BLaER1 (cell line): ENCODE data around the gene DIO3.

Experiments
- H3K27ac ChIP-seq: shearing (Covaris generic); formaldehyde crosslinking; 2 replicates; pipeline ENCODE4 v1.8.1; 2022
- H3K27me3 ChIP-seq: shearing (Covaris generic); formaldehyde crosslinking; 2 replicates; pipeline ENCODE4 v1.8.1; 2022
- H3K36me3 ChIP-seq: shearing (Covaris generic); formaldehyde crosslinking; 2 replicates; pipeline ENCODE4 v1.8.1; 2022
- H3K4me1 ChIP-seq: shearing (Covaris generic); formaldehyde crosslinking; 2 replicates; pipeline ENCODE4 v1.8.1; 2022
- H3K4me2 ChIP-seq: shearing (Covaris generic); formaldehyde crosslinking; 2 replicates; pipeline ENCODE4 v1.8.1; 2022
- H3K4me3 ChIP-seq: shearing (Covaris generic); formaldehyde crosslinking; 2 replicates; pipeline ENCODE4 v1.8.1; 2022
- H3K9ac ChIP-seq: shearing (Covaris generic); formaldehyde crosslinking; 2 replicates; pipeline ENCODE4 v1.8.1; 2022
- H3K9me3 ChIP-seq: shearing (Covaris generic); formaldehyde crosslinking; 2 replicates; pipeline ENCODE4 v1.8.1; 2022
- H4K20me1 ChIP-seq: shearing (Covaris generic); formaldehyde crosslinking; 2 replicates; pipeline ENCODE4 v1.8.1; 2022
- Cebpa-rat ChIP-seq: shearing (Covaris generic); IDR thresholded peaks from 2 replicates; pipeline ENCODE4 v1.8.1; 2022

The DIO3 gene

DNA sequence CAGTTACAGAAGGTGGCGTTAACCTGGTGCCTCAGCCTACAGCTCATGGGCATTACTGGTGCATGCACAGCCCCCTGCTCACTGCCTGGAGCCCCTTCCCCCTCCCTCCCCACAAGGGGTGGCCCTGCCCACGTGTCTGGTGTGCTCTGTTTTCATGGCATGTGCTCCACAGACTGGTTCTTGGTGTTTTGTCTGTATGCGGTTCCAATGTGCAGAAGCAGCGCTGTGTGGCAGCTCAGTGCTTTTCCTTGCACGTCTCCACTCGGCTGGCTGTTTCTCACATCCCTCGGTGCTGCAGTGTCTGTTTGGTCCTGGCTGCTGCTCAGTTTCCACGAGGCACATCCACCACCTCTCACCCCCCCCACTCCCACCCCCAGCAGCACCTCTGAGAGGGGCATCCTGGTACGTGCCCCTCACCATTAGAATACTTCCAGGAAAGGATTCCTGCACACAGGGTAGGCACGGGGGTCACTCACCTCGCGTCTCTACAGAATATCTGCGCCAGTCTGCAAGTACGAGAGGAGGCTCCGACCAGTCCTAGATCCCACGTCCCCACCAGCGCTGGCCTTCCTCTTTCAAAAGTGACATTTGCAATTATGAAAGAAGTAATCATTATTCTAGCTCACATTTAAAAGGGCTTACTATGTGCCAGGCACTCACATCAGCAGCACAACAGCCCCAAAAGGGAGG, 27.1 kb downstream of the DIO3 start:
- no peaks in the 10 kb centered on the region for H4K20me1 ChIP-seq
- H3K27ac ChIP-seq: no peak overlapping the region
- no peak overlapping the region for H3K4me3 ChIP-seq
- H3K9me3 ChIP-seq: no peaks in the 10 kb centered on the region
- no peaks in the 10 kb centered on the region; the same call in 1 of the 2 replicates for H3K27me3 ChIP-seq
- no peak overlapping the region for H3K9ac ChIP-seq
- H3K4me1 ChIP-seq: peaks cover 75% of the 10 kb centered on the region
- no peak for TF ChIP-seq Cebpa-rat
- H3K36me3 ChIP-seq: no peaks in the 10 kb centered on the region
- H3K4me2 ChIP-seq: peak overlapping the region; percentile 75

DNA sequence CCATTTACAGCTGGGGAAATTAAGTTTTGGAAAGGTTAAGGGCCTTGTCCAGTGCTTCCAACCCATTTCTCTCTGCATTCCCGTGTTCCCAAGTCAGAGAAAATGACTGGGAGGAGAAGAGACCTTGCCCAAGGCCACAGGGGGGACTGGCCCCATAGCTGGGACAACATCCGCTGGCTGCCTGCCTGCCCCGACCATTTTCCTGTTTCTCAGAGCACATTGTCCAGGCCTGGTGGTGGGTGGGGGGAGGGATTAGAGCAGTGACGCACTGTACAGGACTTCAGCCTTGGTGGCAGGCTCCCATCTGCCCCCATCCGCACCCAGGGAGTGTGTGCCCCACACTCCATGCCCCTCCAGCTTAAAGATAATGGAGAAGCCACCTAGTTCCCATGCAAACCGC, 27.7 kb downstream of the DIO3 start:
- H3K9me3 ChIP-seq: no peaks in the 10 kb centered on the region
- no peaks in the 10 kb centered on the region for H3K36me3 ChIP-seq
- no peaks in the 10 kb centered on the region for H4K20me1 ChIP-seq
- peak overlapping the region; percentile 75 for H3K4me2 ChIP-seq
- H3K27ac ChIP-seq: no peak overlapping the region
- TF ChIP-seq Cebpa-rat: no peak
- H3K27me3 ChIP-seq: no peaks in the 10 kb centered on the region; the same call in 1 of the 2 replicates
- peaks cover 81% of the 10 kb centered on the region for H3K4me1 ChIP-seq
- H3K4me3 ChIP-seq: no peak overlapping the region
- no peak overlapping the region for H3K9ac ChIP-seq

DNA sequence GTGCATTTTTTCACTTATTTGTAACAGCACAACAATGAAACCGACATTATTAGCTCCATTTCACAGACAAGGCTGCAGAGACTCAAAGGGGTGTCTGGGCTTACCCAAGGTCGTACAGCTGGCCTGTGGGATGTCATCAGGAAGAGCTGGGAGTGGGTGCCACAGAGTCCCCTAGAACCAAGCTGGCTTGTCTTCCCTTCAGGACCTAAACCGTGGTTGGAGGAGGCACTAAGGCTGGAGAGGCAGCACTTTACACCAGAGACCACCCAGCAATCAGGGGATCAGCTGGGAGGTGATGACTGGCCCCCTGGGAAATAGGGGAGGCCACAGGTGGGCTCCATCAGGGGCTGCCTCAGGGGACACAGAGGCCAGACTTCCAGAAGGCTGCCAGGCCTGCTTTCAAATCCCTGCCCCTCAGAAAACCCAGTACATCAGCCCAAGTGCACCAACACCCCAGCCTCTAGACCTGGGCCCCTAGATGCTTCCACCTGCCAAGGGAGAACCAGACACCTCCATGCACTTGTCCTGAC, 28.3 kb downstream of the DIO3 start:
- Histone ChIP-seq H3K9ac (no peak overlapping the region), H3K27ac (no peak overlapping the region), H3K27me3 (no peaks in the 10 kb centered on the region; the same call in 1 of the 2 replicates), H3K4me3 (no peak overlapping the region), H3K36me3 (no peaks in the 10 kb centered on the region), H3K4me1 (peaks cover 86% of the 10 kb centered on the region), H3K9me3 (no peaks in the 10 kb centered on the region), H3K4me2 (peak overlapping the region; percentile 75), H4K20me1 (no peaks in the 10 kb centered on the region)
- no peak for TF ChIP-seq Cebpa-rat

DNA sequence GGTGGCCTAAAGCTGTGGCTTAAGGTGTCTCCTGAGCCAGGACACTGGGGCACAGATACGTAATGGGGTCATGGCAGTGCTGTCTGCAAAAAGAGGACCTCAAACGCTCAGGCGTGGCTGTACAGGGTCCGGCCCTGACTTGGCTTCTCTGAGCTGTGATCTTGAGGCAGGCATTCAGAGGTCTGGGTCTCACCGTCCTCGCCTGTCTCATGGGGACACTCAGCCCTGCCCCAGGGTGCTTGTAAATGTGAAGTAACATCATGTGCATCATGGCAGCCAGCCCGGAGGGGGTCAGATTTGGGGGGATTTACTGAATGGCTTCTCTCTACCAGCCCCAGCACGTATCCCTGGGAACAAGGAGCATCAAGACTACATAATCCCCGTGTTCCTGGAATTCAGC, 28.8 kb downstream of the DIO3 start:
- H3K36me3 ChIP-seq: no peaks in the 10 kb centered on the region
- H4K20me1 ChIP-seq: no peaks in the 10 kb centered on the region
- H3K27ac ChIP-seq: no peak overlapping the region
- H3K27me3 ChIP-seq: no peaks in the 10 kb centered on the region; the same call in 1 of the 2 replicates
- no peak overlapping the region for H3K9ac ChIP-seq
- TF ChIP-seq Cebpa-rat: no peak
- no peak overlapping the region for H3K4me3 ChIP-seq
- H3K9me3 ChIP-seq: no peaks in the 10 kb centered on the region; the same call in 1 of the 2 replicates
- H3K4me1 ChIP-seq: peaks cover 89% of the 10 kb centered on the region
- H3K4me2 ChIP-seq: peak overlapping the region; percentile 75

DNA sequence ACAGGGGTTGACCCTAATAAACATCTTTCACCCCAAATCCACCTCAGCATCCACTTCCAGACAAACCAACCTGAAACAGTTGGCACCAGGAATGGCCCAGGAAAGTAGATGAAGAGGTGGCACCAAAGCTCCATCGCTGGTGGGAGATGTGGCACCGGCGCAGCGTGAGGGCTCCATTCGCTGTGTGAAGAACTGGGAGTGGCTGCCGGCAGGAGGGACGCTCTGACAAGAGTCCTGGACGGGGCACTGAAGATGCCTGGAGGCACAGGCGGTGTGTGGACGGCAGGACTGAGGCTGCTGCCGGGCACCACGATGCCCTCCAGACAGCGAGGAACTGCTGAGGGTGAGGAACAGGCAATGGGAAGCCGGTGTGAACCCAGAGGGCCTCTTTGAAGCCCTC, 29.3 kb downstream of the DIO3 start:
- no peaks in the 10 kb centered on the region; the same call in 1 of the 2 replicates for H3K27me3 ChIP-seq

DNA sequence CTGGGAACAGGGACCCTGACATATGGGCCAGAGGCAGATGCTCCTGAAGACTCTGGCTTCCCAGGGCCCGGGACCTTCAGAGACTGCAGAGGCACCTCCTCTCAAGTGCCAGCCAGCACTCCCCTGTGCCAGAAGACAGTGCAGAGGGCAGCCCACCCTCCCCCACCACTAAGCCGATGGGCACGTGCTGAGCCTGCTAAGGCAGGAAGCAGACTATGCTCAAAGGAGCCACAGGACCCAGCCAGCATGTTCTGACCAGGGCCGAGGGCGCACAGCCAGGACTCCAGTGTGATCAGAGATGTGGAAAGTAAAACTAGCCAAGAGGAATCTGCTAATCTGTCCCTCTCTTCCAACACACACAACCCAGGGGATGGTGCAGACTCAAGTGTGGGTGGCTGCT, 29.8 kb downstream of the DIO3 start:
- peaks cover 90% of the 10 kb centered on the region for H3K4me1 ChIP-seq
- no peaks in the 10 kb centered on the region for H4K20me1 ChIP-seq
- H3K36me3 ChIP-seq: no peaks in the 10 kb centered on the region
- H3K27ac ChIP-seq: 0 out of 2 replicates have a peak overlapping the region, but pooled peaks have one; percentile 5
- H3K27me3 ChIP-seq: no peaks in the 10 kb centered on the region; the same call in 1 of the 2 replicates
- H3K4me3 ChIP-seq: no peak overlapping the region
- H3K4me2 ChIP-seq: peak overlapping the region; percentile 48
- no peaks in the 10 kb centered on the region; the same call in 1 of the 2 replicates for H3K9me3 ChIP-seq
- no peak overlapping the region for H3K9ac ChIP-seq
- TF ChIP-seq Cebpa-rat: no peak

More for the DNA sequence above, 29.3 kb downstream of the DIO3 start:
- peak overlapping the region; percentile 75 for H3K4me2 ChIP-seq
- H3K27ac ChIP-seq: no peak overlapping the region
- H3K4me1 ChIP-seq: peaks cover 89% of the 10 kb centered on the region
- H3K36me3 ChIP-seq: no peaks in the 10 kb centered on the region
- no peak overlapping the region for H3K4me3 ChIP-seq
- TF ChIP-seq Cebpa-rat: no peak
- H3K9me3 ChIP-seq: no peaks in the 10 kb centered on the region; the same call in 1 of the 2 replicates
- H4K20me1 ChIP-seq: no peaks in the 10 kb centered on the region
- no peak overlapping the region for H3K9ac ChIP-seq

DNA sequence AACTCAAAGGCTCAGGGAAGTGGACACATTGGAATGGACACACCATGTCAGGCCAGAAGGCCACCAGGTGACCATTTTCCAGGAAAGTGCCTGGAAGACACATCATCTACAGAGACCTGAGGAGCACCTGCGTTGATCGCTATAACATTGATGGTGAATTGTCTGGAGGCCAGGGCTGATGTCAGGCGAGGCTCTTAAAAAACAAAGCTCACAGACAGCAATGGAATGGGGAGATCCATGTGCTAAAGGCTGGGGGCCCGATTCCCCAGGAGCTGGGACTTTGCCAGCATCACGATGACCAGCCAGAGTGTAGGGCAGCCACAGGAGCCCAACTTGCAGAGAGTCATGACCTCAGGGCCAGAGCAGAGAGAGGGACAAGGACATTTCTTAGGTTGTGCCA, 30.3 kb downstream of the DIO3 start:
- Histone ChIP-seq H3K4me2 (peak overlapping the region; percentile 48), H3K4me3 (no peak overlapping the region), H3K4me1 (peaks cover 90% of the 10 kb centered on the region), H3K9ac (no peak overlapping the region), H3K36me3 (no peaks in the 10 kb centered on the region), H3K9me3 (no peaks in the 10 kb centered on the region; the same call in 1 of the 2 replicates), H4K20me1 (no peaks in the 10 kb centered on the region), H3K27me3 (no peaks in the 10 kb centered on the region; the same call in 1 of the 2 replicates), H3K27ac (no peak overlapping the region)
- no peak for TF ChIP-seq Cebpa-rat

DNA sequence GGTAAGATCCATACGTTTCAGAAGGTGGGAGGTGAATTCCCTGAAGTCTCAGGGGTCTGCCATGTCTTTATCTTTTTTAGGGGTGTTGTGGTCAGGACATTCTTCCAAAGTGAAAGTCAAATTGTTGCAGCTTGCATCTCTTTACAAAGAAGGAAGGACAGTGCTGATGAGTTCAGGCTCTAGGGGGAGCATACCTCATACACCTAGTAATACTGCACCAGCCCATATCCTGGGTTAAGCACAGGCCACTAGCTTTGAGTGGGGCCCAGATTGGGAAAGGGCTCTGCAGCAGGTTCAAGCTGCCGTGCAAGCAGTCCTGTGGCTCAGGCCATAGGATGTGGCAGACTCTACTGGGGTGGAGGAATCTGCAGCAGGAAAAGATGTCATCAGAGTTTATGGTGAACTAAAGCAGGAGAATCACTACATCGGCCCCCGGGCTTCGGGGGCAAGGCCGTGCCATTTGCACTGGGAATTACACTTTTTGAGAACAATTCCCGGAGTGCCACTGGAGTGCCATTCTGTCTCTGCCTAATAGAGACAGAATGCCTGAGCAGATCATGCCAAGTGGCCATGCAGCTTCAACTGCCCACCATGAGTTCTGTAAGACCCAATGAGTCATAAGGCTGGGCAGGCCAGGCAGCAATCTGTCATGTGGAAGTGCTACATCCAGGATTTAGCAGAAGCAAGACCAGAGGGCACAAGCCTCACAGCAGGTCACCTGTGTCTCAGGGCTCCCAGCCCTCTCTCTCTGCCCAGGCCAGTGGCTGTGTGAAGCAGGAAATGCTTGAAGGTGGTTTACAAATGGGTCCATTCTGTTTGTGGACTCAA, 32.3 kb downstream of the DIO3 start:
- H3K27me3 ChIP-seq: no peaks in the 10 kb centered on the region
- H3K9ac ChIP-seq: no peak overlapping the region

DNA sequence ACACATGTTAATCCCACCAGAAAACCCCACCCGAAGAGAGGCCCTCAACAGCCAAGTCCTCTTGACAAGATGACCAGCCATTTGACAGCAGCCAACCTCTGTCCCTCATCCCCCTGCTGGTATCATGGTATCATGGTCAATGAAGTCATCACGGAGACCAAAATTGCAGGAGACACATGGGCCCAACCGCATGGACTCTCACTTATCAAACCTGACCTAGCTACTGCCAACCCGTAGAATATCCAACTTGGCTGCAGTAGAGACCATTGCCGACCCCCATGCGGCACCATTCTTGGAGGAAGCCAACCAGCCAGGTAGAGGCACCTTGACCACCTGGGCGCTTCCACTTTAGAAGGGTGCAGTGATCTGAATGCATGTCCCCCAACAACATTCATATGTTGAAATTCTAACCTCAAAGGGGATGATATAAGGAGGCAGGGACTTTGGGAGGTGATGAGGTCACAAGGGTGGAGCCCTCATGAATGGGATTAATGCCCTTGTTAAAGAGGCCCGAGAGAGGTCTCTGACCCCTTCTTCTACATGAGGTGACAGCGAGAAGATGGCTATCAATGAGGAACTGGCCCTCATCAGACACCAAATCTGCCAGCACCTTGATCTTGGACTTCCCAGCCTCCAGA, 33.3 kb downstream of the DIO3 start:
- Histone ChIP-seq H3K4me1 (peaks cover 89% of the 10 kb centered on the region), H3K9ac (no peak overlapping the region), H3K27me3 (no peaks in the 10 kb centered on the region), H3K9me3 (peaks cover 13% of the 10 kb centered on the region), H3K4me2 (0 out of 2 replicates have a peak overlapping the region, but pooled peaks have one; percentile 3), H3K27ac (peak overlapping the region; percentile 88; the same call in 1 of the 2 replicates), H3K36me3 (no peaks in the 10 kb centered on the region), H4K20me1 (no peaks in the 10 kb centered on the region), H3K4me3 (no peak overlapping the region)
- no peak for TF ChIP-seq Cebpa-rat

More for the DNA sequence above, 32.3 kb downstream of the DIO3 start:
- peak overlapping the region; percentile 23; the same call in 1 of the 2 replicates for H3K27ac ChIP-seq
- TF ChIP-seq Cebpa-rat: no peak
- H3K9me3 ChIP-seq: peaks cover 8% of the 10 kb centered on the region
- no peaks in the 10 kb centered on the region for H3K36me3 ChIP-seq
- no peaks in the 10 kb centered on the region for H4K20me1 ChIP-seq
- peaks cover 90% of the 10 kb centered on the region for H3K4me1 ChIP-seq
- H3K4me2 ChIP-seq: peak overlapping the region; percentile 12; the same call in 1 of the 2 replicates
- H3K4me3 ChIP-seq: no peak overlapping the region
